SK-N-SH (cell line): Measurements from ENCODE around the gene THADA.

ENCODE experiments used
- CTCF ChIP-seq: fragments of 200-600 bp; sonication (generic); IDR thresholded peaks from 2 replicates; pipeline ENCODE4 v1.6.1; 2017; ENCODE audit warnings: antibody characterized with exemption, mild to moderate bottlenecking, moderate library complexity
- GABPA ChIP-seq: IDR thresholded peaks from 2 replicates; pipeline ENCODE4 v1.4.0; 2012; ENCODE audit warnings: low read depth, mild to moderate bottlenecking
- MXI1 ChIP-seq: IDR thresholded peaks from 2 replicates; pipeline ENCODE4 v1.6.1; 2012; ENCODE audit warnings: mild to moderate bottlenecking, low read depth, low read length, improper control_type of control experiment
- RAD21 ChIP-seq: IDR thresholded peaks from 2 replicates; pipeline ENCODE4 v1.6.1; 2012; ENCODE audit warnings: mild to moderate bottlenecking, low read length
- TAF1 ChIP-seq: IDR thresholded peaks from 2 replicates; pipeline ENCODE4 v1.6.1; 2012; ENCODE audit warnings: low read depth, mild to moderate bottlenecking, low read length, moderate library complexity, borderline replicate concordance

GRCh38 chr2:43196768-43197587 is 398.9 kb downstream of the THADA start:
- TF ChIP-seq CTCF (no peak), RAD21 (no peak), GABPA (no peak), TAF1 (no peak), MXI1 (no peak)
